CD14-positive monocyte (primary cell): ENCODE measurements around the gene TIGD2. TPM values are rescaled to one million over a fixed set of nuclear protein-coding genes. Genes with fewer than 3 reads are reported as not detected.
A peak's percentile ranks its signal among the peaks of the same experiment; 100 is the strongest.

Experiments
- DNase-seq, 3 donors: peaks; one replicate each; pipeline ENCODE4 v3.0.0-alpha.2; 2011 to 2022
- H2AFZ ChIP-seq: 2 replicates; pipeline ENCODE4 v1.6.0; 2012; ENCODE audit warnings: mild to moderate bottlenecking, low read depth, low read length, inconsistent platforms; ENCODE audit not compliant: insufficient read depth, poor library complexity, severe bottlenecking
- H3K27ac ChIP-seq, 2 donors: 1 replicate in 1 of 2; 2 replicates in 1 of 2; pipeline ENCODE4 v1.5.1; 2012 to 2013; ENCODE audit warnings: low read length in 2 of 2, control low read depth in 1 of 2, inconsistent platforms in 1 of 2, low read depth in 1 of 2, mild to moderate bottlenecking in 1 of 2
- H3K27me3 ChIP-seq, 2 donors: one replicate each; pipeline versions ENCODE4 v1.6.0 to v1.6.1; 2011 to 2013; ENCODE audit warnings: low read length in 2 of 2; ENCODE audit not compliant: control insufficient read depth in 2 of 2, insufficient read depth in 2 of 2
- H3K36me3 ChIP-seq, 2 donors: replicated peaks in 1 of 2; 1 replicate in 1 of 2; 2 replicates in 1 of 2; pipeline versions ENCODE4 v1.5.1 to v1.6.1; 2012 to 2013; ENCODE audit warnings: low read length in 2 of 2, control low read depth in 1 of 2, inconsistent platforms in 1 of 2, mild to moderate bottlenecking in 1 of 2; ENCODE audit not compliant: insufficient read depth in 2 of 2, control insufficient read depth in 1 of 2
- H3K4me1 ChIP-seq, 2 donors: 1 replicate in 1 of 2; 2 replicates in 1 of 2; pipeline versions ENCODE4 v1.5.1 to v1.6.1; 2012 to 2013; ENCODE audit warnings: low read length in 2 of 2, control low read depth in 1 of 2, inconsistent platforms in 1 of 2, mild to moderate bottlenecking in 1 of 2, moderate library complexity in 1 of 2; ENCODE audit not compliant: insufficient read depth in 2 of 2, control insufficient read depth in 1 of 2
- H3K4me2 ChIP-seq: replicated peaks from 2 replicates; pipeline ENCODE3; 2012; ENCODE audit warnings: low read length, moderate library complexity, mild to moderate bottlenecking; ENCODE audit not compliant: poor library complexity, severe bottlenecking; ENCODE audit errors: extremely low read depth
- H3K4me3 ChIP-seq, 3 experiments: fragments of 200-600 bp in 1 of 3; sonication (generic) in 1 of 3; replicated peaks in 1 of 3; 1 replicate in 2 of 3; 2 replicates in 1 of 3; pipeline ENCODE4 v1.5.1; 2011 to 2013; ENCODE audit warnings: low read length in 3 of 3, mild to moderate bottlenecking in 3 of 3, control low read depth in 2 of 3, low read depth in 2 of 3, inconsistent platforms in 1 of 3, moderate library complexity in 1 of 3
- H3K79me2 ChIP-seq: 2 replicates; pipeline ENCODE4 v1.6.0; 2012; ENCODE audit warnings: mild to moderate bottlenecking, control low read depth, inconsistent platforms, low read length, moderate library complexity; ENCODE audit not compliant: insufficient read depth
- H3K9ac ChIP-seq: 2 replicates; pipeline ENCODE4 v1.6.0; 2017; ENCODE audit warnings: low read length, mild to moderate bottlenecking; ENCODE audit not compliant: insufficient read depth, poor library complexity, severe bottlenecking
- H3K9me3 ChIP-seq, 2 donors: replicated peaks in 1 of 2; 1 replicate in 1 of 2; 2 replicates in 1 of 2; pipeline versions ENCODE4 v1.5.1 to v1.6.1; 2012 to 2013; ENCODE audit warnings: low read length in 2 of 2, control low read depth in 1 of 2; ENCODE audit not compliant: control insufficient read depth in 1 of 2, insufficient read depth in 1 of 2
- H4K20me1 ChIP-seq: 2 replicates; pipeline ENCODE4 v1.6.0; 2012; ENCODE audit warnings: mild to moderate bottlenecking, low read length, control low read depth, moderate library complexity; ENCODE audit not compliant: insufficient read depth
- H3K27ac Mint-ChIP-seq, 7 donors: one replicate each; pipeline ENCODE4 v1.8.0; 2020; ENCODE audit warnings: mild to moderate bottlenecking in 7 of 7, mixed read lengths in 7 of 7, moderate library complexity in 6 of 7, inconsistent platforms in 2 of 7
- H3K27me3 Mint-ChIP-seq, 3 donors: one replicate each; pipeline ENCODE4 v1.8.0; 2021 to 2022; ENCODE audit warnings: low read depth in 3 of 3, mild to moderate bottlenecking in 3 of 3, mixed read lengths in 3 of 3, moderate library complexity in 3 of 3, inconsistent platforms in 1 of 3
- H3K36me3 Mint-ChIP-seq, 2 donors: one replicate each; pipeline ENCODE4 v1.8.0; 2020; ENCODE audit warnings: mixed read lengths in 2 of 2, inconsistent platforms in 1 of 2, mild to moderate bottlenecking in 1 of 2
- H3K4me1 Mint-ChIP-seq: one replicate; pipeline ENCODE4 v1.8.0; 2020; ENCODE audit warnings: mild to moderate bottlenecking, mixed read lengths
- H3K4me3 Mint-ChIP-seq, 2 donors: one replicate each; pipeline ENCODE4 v1.8.0; 2020; ENCODE audit warnings: mild to moderate bottlenecking in 2 of 2, mixed read lengths in 2 of 2, moderate library complexity in 1 of 2
- H3K9me3 Mint-ChIP-seq, 7 donors: one replicate each; pipeline ENCODE4 v1.8.0; 2020 to 2022; ENCODE audit warnings: mixed read lengths in 7 of 7, mild to moderate bottlenecking in 6 of 7, moderate library complexity in 6 of 7, inconsistent platforms in 2 of 7
- WGBS: methylation state at CpG from one replicate; pipeline ENCODE4 v1.1.5; 2013; ENCODE audit warnings: missing lambda C conversion rate; ENCODE audit not compliant: insufficient coverage; 5-methylcytosine and 5-hydroxymethylcytosine counted together
- intact Hi-C, 2 donors: fragments of 100-400 bp; cut with micrococcal nuclease; formaldehyde crosslinking; loops; one replicate each; pipeline versions ENCODE4 v1.15.0 to v1.15.1; 2023
- polyA plus RNA-seq, 3 donors: library from polyadenylated mRNA; depleted of rRNA in 1 of 3; unstranded in 2 of 3; stranded (reverse) in 1 of 3; fragments of 300-500 nt in 2 of 3; fragments of >200 nt in 1 of 3; fragmentation: Illumina TruSeq in 2 of 3; gene quantifications; 1 replicate in 2 of 3; 2 replicates in 1 of 3; pipeline ENCODE4 v1.2.3, GENCODE V29; 2012 to 2021
- TF ChIP-seq, protein P1 (sequence below): fragments of 200-600 bp; IDR thresholded peaks from one replicate; pipeline ENCODE4 v1.8.0; 2022; ENCODE audit warnings: antibody characterized with exemption, mild to moderate bottlenecking

The TIGD2 gene
- polyA plus RNA-seq, 3 donors = 1.00 to 2.4 (median 2.1) TPM

DNA sequence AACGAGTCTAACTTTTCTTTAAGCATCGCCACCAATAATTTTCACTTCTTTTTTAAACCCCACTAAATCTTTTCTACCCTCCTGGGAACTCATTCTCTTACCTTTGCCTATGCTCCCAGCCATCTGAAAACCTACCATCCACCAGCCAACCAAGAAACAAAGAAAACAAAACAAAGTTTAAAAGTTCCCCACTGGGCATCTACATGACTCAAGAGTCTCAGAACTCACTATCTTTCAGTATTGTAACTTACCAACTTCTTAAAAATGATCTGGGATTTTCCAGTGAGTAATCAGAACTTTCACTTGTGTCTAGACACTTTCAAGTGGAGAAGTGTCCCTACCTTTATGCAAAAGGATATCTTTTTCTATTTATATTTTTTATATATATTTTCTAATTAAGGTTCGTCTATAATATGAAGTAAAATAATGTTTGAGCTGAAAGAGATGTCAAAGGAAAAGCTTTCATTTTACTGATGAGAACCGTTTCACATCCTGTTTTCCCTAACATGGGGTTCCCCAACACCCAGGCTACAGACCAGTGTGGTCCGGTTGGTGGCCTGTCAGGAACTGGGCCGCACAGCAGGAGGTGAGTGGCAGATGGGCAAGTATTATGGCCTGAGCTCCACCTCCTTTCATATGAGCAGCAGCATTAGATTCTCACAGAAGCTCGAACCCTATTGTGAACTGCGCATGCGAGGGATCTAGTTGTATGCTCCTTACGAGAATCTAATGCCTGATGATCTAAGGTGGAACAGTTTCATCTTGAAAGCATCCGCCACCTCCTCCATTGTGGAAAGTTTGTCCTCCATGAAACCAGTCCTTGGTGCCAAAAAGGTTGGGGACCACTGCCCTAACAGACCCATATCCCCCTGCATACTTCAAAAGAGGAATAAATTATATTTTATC is 9.8 kb upstream of the TIGD2 start:
- no peaks in the 10 kb centered on the region for H3K27me3 ChIP-seq
- H2AFZ ChIP-seq = no peak overlapping the region
- no peak overlapping the region for H3K9ac ChIP-seq
- peaks cover 3% of the 10 kb centered on the region for H3K4me1 Mint-ChIP-seq
- H3K9me3 Mint-ChIP-seq = peaks cover 0 to 3% (median 0%) of the 10 kb centered on the region in 7 donors
- H3K4me1 ChIP-seq = no peaks in the 10 kb centered on the region
- no peaks in the 10 kb centered on the region for H3K36me3 Mint-ChIP-seq
- H3K27me3 Mint-ChIP-seq = peaks cover 0 to 2% (median 0%) of the 10 kb centered on the region in 3 donors
- peak overlapping the region in 1 of 7 donors; percentile 41 for H3K27ac Mint-ChIP-seq
- intact Hi-C loops = loop anchor here in 1 of 2 donors (10.0 kb wide), 1 partner anchor 287 kb away; no protein-coding TSS in a partner anchor
- H3K36me3 ChIP-seq = no peaks in the 10 kb centered on the region
- no peak overlapping the region for H3K4me3 Mint-ChIP-seq
- TF ChIP-seq, protein P1, sequence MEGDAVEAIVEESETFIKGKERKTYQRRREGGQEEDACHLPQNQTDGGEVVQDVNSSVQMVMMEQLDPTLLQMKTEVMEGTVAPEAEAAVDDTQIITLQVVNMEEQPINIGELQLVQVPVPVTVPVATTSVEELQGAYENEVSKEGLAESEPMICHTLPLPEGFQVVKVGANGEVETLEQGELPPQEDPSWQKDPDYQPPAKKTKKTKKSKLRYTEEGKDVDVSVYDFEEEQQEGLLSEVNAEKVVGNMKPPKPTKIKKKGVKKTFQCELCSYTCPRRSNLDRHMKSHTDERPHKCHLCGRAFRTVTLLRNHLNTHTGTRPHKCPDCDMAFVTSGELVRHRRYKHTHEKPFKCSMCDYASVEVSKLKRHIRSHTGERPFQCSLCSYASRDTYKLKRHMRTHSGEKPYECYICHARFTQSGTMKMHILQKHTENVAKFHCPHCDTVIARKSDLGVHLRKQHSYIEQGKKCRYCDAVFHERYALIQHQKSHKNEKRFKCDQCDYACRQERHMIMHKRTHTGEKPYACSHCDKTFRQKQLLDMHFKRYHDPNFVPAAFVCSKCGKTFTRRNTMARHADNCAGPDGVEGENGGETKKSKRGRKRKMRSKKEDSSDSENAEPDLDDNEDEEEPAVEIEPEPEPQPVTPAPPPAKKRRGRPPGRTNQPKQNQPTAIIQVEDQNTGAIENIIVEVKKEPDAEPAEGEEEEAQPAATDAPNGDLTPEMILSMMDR = no peak
- peak in 2 of 3 donors; percentile 11 to 57 for DNase-seq
- no peaks in the 10 kb centered on the region for H3K9me3 ChIP-seq
- no peaks in the 10 kb centered on the region for H4K20me1 ChIP-seq
- 78% methylated on average over 4 of the region's 11 CpGs for WGBS
- H3K4me2 ChIP-seq = no peak overlapping the region
- H3K27ac ChIP-seq = no peak overlapping the region
- no peaks in the 10 kb centered on the region for H3K79me2 ChIP-seq
- H3K4me3 ChIP-seq = no peak overlapping the region

- DNase-seq = no peak
- intact Hi-C loops = loop anchor here in 1 of 2 donors (10.0 kb wide), 1 partner anchor 291 kb away; no protein-coding TSS in a partner anchor
Observed at GRCh38 chr4:89105726-89106125, 5.6 kb upstream of the TIGD2 start.

More at GRCh38 chr4:89105726-89106125, 5.6 kb upstream of the TIGD2 start:
- Histone ChIP-seq H3K9me3 (peaks cover 4 to 7% of the 10 kb centered on the region in 2 donors), H3K4me3 (no peak overlapping the region), H3K36me3 (no peaks in the 10 kb centered on the region), H4K20me1 (no peaks in the 10 kb centered on the region), H3K4me2 (no peak overlapping the region), H3K27ac (no peak overlapping the region), H3K4me1 (peaks cover 5 to 7% of the 10 kb centered on the region in 2 donors), H2AFZ (no peak overlapping the region), H3K9ac (no peak overlapping the region), H3K27me3 (peaks cover 19% of the 10 kb centered on the region in 2 donors), H3K79me2 (no peaks in the 10 kb centered on the region)
- Mint-ChIP-seq H3K27ac (no peak overlapping the region), H3K27me3 (peaks cover 18 to 23% (median 22%) of the 10 kb centered on the region in 3 donors), H3K9me3 (peaks cover 4 to 19% (median 10%) of the 10 kb centered on the region in 7 donors), H3K36me3 (peaks cover 0 to 9% of the 10 kb centered on the region in 2 donors), H3K4me1 (peaks cover 9% of the 10 kb centered on the region), H3K4me3 (no peak overlapping the region)
- WGBS = 100% methylated on average over 5 of the region's 6 CpGs
- TF ChIP-seq, protein P1 = no peak
